Measurements from ENCODE around the gene EDAR.

EDAR gene

GRCh38 chr2:108920686-108921085 lies 68.3 kb downstream of the EDAR start:
- no peak overlapping the region for H3K27ac ChIP-seq
- TF ChIP-seq ZFX (IDR thresholded peaks at IDR 0.05; ENCODE audit: borderline replicate concordance) (no peak), CTCF (IDR thresholded peaks at IDR 0.05) (no peak)

GRCh38 chr2:108919571-108920373 lies 69.2 kb downstream of the EDAR start:
- H3K27ac ChIP-seq: no peak overlapping the region
- no peak for TF ChIP-seq CTCF (IDR thresholded peaks at IDR 0.05)
- TF ChIP-seq ZFX (IDR thresholded peaks at IDR 0.05; ENCODE audit: borderline replicate concordance): no peak

GRCh38 chr2:108918941-108919341 lies 70.1 kb downstream of the EDAR start:
- TF ChIP-seq CTCF (IDR thresholded peaks at IDR 0.05): no peak
- TF ChIP-seq ZFX (IDR thresholded peaks at IDR 0.05; ENCODE audit: borderline replicate concordance): no peak
- no peak overlapping the region for H3K27ac ChIP-seq

- no peak overlapping the region for H3K27ac ChIP-seq
- no peak for TF ChIP-seq ZFX (IDR thresholded peaks at IDR 0.05; ENCODE audit: borderline replicate concordance)
- TF ChIP-seq CTCF (IDR thresholded peaks at IDR 0.05): no peak
These were observed 70.7 kb downstream of the EDAR start for GRCh38 chr2:108918156-108918874.

GRCh38 chr2:108917526-108917925 lies 71.5 kb downstream of the EDAR start:
- TF ChIP-seq ZFX (IDR thresholded peaks at IDR 0.05; ENCODE audit: borderline replicate concordance) (no peak), CTCF (IDR thresholded peaks at IDR 0.05) (no peak)
- no peak overlapping the region for H3K27ac ChIP-seq

GRCh38 chr2:108916796-108917421 lies 72.1 kb downstream of the EDAR start:
- no peak overlapping the region for H3K27ac ChIP-seq
- TF ChIP-seq ZFX (IDR thresholded peaks at IDR 0.05; ENCODE audit: borderline replicate concordance): no peak
- TF ChIP-seq CTCF (IDR thresholded peaks at IDR 0.05): no peak

Data from 22Rv1 (cell line).